Stimulated activated CD4-positive, alpha-beta T cell treated with anti-CD3 and anti-CD28 coated beads, Interleukin-1b, Interleukin-23, amount 100 ng/mL, for 24 hours (primary cell): ENCODE measurements around the gene ATXN2.

Source experiments
- DNase-seq, 4 experiments: peaks; one replicate each; pipeline ENCODE4 v3.0.0-alpha.2; 2020; ENCODE audit warnings: low read depth in 4 of 4, low spot score in 1 of 4

ATXN2 gene

DNA sequence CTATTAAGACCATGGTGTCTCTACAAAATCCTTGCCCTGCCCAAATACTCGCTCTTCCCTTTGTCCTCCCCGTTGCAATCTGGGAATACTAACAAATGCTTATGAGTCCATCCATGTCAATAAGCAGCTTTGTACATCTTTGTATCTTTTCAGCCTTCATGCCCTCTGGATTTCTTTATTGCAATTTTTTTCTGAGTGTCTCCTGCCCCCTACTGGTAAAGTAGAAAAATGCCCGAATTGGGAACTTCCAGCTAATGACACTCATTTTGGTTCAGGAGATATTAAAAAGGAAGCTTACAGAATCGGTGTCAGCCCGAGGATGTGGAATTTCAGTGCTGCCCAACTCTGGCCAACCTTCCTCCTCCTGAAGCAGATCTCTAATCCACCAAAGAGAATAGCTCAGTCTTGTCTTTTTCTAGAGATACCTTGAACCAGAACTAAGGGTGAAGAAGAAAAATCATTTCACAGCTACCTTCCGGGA is 147.4 kb downstream of the ATXN2 start:
- no peak for DNase-seq

DNA sequence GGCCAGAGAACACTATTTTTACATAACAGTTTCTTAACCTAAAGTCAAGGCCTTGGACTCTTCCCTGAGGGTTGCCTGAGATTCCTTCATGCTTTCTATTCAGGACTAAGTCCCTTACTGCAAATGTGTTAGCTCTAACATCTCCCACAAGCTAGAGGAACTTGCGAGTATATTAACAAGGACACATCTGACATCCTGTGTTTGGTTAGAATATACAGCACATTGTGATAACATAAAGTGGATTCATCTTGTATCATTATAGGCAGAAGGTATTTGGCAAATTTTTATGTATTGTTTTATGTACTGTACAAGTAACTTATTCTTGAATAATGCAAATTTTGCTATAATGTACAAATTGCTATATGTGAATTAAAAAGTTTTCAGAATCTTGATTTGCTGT is 147.9 kb downstream of the ATXN2 start:
- DNase-seq = no peak

DNA sequence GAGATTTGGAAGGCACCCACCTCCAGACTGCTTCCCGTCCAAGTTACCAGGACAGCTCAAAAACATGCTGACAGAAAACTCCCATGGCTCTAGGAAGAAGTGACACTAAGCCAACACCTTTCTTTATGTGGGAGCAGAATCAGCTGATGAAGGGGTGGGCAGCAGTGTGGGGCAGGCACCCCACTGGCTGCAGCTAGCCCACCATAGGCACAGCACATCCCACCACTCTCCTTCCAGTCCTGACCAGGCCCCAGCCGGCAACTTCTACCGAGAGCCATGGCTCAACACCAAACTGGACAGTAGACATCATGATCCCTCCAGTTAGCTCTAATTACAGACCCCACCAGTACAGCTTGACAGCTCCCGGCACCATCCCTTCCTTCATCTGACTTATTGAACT is 148.4 kb downstream of the ATXN2 start:
- no peak for DNase-seq

DNA sequence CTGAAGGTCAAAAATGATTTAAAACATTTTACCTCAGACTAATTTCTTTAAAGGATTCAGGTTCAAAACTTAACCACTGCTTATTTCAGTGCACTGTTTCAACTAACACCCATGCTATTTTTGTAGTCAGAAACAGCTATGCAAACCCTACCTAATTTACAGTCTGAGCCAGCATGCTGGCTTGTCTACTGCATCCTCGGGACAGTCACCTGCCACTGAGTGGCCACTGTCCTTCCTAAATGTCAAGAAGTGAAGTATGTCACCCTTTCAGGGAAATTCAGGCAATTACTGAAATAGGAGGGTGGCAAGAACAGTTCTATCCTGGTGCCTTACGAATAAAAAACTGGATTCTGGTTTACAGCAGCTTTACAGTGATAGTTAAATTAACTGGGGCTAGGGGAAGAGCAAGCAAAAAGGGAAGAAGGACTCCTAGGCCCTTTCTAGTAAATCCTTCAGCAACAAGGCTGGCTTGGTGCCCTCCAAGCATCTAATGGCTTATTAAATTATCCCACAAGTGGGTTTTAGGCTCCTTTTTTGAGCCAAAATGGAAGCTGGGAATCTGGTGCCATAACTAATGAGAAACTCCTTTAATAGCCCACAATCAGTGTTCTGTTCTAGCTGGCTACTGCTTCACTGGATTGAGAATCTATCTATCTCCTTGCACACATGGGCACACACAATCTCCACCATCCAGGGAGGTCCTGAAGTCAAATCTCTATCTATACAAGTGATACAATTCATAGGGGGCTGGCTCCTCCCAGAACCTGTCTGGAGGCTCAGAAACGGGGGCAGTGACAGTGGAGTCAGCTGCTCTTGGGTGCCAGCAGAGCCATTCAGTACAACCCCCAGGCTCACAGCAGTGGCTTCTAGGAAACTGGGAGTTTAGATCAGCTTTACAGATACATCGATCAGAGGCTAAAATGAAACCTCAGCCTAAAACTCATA is 150.0 kb downstream of the ATXN2 start:
- no peak for DNase-seq

DNA sequence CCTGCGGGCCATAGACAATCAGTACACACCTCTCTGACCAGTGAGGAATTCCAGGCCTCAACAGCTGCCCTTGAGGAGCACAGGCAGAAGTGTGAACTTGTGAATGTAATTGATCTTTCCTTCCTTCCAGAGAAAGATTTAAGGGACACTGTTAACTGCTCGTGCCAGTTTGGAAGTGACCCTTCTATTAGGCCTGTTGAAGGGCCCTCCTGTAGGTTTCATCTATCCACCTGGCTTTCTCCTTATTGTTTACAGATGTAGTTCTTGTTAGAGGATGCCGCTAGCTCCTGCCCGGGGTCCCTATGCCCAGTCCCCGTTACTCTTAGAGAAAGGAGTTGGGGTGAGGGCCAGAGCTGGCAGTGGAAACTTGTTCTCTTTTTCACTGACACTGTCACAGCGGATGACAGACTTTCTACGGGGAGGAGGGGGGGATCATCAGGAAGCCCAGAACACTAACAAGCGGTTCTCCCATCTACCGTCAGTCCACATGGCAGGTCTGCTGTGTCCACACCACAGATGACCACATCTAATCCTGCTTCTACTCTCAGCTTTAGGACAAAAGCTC is 150.8 kb downstream of the ATXN2 start:
- DNase-seq = no peak

DNA sequence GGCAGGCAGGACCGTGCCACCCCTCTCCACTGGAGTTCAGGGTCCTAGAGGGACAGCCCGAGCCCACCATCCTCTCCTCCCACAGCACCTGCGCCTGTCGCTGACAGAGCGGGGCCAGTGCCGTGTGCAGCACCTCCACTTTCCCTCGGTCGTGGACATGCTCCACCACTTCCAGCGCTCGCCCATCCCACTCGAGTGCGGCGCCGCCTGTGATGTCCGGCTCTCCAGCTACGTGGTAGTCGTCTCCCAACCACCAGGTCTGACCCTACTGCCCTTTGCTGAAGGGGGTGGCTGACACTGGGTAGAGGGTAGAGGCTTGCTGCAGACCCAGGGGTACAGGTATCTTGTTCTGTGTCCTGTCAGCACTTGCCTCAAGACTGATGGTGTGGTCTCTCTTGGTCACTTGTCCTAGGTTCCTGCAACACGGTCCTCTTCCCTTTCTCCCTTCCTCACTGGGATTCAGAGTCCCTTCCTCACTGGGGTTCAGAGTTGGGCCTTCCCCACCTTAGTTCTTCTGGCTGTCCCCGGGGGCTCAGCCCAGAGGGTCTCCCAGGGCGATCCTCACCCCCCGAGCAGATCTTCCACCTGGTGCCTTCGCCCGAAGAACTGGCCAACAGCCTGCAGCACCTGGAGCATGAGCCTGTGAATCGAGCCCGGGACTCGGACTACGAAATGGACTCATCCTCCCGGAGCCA is 151.4 kb downstream of the ATXN2 start:
- DNase-seq = no peak

DNA sequence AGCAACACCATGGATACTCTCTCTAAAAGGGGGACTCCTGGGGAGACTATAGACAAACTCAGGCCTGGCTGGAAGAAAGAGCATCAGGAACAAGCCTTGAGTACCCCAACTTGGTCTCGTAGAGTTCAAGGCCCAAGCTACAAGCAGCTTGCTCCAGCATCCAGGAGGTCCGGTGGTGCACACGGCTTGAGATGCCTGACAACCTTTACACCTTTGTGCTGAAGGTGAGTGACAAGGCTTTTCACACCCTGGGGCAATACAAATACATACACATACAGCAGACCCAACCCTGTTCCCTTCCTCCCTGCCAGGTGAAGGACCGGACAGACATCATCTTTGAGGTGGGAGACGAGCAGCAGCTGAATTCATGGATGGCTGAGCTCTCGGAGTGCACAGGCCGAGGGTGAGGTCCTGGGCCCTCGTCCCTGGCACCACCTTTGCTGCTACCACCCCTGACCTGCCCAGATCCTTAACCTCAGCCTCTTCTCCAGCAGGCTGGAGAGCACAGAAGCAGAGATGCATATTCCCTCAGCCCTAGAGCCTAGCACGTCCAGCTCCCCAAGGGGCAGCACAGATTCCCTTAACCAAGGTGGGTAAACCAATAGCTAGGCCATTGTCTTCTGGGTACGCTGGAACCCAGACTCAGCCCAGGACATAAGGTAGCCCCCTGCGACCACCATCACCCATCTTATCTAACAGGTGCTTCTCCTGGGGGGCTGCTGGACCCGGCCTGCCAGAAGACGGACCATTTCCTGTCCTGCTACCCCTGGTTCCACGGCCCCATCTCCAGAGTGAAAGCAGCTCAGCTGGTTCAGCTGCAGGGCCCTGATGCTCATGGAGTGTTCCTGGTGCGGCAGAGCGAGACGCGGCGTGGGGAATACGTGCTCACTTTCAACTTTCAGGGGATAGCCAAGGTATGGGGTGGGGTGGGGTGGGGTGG is 152.2 kb downstream of the ATXN2 start:
- no peak for DNase-seq

DNA sequence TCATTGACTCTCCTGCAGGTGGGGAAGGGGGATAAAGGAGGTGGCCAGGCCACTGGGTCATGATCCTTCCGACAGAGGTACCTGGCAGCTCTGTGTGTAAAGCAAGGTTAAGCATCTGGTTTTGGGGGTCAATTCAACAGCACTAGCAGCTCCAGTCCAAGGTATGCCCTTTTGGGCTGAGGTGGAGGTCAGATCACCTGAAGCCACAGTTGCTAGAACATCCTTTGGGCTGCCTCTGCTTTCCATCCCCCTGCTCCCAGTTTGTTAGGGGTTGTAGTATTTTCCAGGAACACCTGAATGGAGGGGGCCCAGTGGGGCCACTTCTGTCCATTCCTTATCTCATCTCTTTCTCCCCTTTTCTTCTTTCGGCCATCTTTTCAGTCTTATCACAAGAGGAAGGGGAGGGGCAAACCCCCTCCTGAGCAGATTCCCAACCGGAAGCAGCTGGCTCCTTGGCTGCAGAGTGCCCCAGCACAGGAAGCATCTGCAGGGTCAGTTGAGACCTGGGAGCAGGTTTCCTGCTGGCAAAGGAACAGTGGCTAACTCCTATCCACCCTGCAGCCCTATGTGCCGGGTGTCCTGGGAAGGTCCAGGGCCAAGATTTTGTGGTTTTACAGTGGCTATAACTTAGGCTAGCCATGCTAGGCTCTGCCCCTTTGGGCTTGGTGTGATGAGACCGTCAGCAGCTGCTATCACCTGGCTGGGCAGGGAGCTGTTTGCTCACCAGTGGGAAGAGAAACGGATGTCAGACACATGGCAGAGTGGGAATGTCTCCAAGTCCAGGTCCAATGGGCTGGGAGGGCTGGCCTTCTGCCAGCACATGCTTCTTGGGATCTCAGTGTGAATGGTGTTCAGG is 153.2 kb downstream of the ATXN2 start:
- DNase-seq = no peak

DNA sequence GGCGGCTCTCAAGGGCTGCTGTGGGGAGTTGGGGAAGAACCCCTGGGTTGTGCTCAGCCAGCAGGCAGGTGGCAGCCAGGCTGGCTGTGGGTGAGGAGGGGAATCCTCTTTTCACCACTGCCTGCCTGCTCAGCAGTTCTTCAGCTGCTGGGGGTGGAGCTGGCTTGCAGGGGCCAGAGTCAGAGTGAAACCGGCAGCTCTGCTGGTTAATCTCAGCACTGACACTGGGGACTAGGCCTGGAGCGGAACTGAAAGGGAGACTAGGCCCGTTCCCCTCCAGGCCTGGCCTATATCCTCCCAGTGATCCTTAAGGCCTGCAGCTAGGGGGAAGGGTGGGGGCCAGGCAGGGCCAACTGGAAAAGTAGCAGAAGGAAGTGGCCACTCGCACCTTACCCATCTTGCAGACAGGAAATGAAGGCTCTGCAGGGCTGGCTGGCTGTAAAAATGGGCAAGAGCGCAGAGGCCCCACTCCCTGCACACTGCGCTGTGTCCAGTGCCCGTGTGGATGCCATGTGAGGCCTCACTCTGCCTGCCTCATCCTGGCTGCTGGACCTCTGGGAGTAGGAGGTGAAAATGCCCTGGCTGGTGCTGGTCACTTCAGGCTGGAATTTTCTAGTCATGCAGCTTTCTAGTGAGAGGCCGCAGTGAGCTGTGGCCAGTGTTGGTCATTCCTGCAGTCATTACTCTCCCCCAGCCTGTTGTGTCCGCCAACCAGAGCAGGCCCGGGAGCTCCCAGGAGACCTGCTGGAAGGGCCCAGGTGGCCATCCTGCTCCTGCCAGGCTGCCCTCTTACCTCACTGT is 154.0 kb downstream of the ATXN2 start:
- DNase-seq = peak; percentile 51 to 82 (median 68)

DNA sequence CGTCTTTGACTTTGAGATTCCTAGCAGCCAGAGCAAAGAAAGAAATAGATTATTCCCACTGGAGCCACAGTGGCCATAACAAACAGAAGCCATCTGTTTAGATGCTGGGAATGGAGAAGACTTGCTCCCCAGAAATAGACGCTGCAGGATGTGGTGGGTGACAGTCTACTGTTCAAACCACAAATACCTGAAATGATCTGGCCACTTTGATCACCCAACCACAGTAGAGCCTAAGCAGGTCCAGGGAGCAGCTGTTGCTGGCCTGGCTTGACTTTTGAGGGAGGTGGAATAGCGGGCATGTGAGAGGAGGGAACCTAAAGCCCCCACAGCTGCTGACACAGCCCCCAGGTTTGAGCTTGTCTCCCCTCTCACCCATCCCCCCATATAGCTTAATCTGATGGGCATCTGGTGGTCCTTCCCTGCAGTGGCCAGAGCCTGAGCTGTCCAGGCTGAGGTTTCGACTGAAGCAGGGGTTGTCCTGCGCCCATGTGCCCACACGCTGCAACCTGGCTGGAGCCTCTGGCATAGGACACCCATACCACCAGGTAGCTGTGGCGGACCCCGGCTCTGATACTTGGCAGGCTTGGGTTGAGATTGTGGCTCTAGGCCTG is 154.7 kb downstream of the ATXN2 start:
- no peak for DNase-seq

DNA sequence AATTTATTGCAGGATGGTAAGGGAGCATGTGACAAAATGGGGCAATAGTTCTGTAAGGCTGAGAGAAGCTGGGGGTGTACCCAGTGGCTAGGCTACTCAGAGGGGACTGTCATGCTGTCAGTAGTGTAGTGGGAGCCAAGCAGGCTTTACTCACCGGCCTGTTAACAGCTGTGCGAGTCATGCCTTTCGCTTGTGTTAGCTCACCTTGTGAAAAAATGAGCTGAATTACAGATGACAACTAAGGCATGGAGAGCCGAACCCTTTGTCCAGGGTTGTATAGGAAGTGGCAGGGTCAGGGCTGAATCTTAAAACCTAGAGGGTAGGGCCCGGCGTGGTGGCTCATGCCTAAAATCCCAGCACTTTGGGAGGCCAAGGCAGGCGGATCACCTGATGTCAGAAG is 155.5 kb downstream of the ATXN2 start:
- DNase-seq = no peak

DNA sequence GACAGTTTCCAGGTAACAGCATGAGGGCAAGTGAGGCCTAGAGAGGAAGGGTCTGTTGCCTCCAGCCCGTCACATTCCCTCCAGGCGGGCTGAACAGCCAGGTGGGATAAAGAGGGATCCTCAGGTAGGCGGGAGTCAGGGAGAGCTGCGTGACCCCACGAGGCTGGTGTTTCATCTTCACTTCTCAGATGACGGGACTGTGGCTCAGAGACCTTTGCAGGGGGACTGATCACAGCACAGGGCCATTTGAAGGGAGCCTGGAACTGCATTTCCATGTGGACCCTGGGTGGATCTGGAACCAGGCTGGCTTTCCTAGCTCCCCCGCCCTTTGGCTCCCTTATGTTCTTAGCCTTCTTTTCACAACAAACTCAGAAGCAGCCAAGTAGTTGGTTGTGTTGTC is 156.0 kb downstream of the ATXN2 start:
- DNase-seq = no peak

DNA sequence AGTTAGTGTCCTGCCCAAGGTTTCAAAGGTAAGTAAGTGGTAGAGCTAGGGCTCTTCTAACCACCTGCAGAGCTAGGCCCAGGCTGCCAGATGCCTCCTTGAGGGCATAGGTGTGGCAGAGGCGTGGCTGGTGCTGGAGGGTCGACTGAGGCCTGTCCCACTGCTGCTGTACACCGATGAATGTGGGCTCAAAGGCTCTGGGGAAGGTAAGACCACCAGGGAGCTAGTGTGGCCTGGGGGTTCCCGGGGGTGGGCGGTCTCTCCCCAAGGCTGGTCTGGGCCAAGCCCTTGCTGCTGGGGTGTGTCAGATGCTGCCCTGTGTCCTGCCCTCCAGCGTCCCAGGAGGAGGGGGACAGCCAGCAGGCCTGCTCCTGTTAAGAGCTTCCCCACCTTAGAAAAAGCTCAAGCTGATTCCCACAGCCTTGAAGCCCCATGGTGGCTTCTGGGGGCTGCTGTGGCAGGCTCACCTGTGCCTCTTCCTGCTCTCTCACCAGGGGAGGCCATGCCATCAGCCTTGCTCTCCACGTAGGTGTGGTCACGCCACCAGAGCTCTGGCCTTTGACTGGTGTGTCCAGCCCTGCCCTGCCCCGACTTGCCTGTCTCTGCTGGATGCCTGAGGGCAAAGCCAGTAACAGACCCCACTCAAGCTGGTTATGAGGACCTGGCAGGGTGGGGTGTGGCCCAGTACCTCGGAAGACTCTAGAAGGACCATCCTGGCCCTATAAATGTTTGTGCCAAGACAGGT is 156.6 kb downstream of the ATXN2 start:
- DNase-seq = no peak

DNA sequence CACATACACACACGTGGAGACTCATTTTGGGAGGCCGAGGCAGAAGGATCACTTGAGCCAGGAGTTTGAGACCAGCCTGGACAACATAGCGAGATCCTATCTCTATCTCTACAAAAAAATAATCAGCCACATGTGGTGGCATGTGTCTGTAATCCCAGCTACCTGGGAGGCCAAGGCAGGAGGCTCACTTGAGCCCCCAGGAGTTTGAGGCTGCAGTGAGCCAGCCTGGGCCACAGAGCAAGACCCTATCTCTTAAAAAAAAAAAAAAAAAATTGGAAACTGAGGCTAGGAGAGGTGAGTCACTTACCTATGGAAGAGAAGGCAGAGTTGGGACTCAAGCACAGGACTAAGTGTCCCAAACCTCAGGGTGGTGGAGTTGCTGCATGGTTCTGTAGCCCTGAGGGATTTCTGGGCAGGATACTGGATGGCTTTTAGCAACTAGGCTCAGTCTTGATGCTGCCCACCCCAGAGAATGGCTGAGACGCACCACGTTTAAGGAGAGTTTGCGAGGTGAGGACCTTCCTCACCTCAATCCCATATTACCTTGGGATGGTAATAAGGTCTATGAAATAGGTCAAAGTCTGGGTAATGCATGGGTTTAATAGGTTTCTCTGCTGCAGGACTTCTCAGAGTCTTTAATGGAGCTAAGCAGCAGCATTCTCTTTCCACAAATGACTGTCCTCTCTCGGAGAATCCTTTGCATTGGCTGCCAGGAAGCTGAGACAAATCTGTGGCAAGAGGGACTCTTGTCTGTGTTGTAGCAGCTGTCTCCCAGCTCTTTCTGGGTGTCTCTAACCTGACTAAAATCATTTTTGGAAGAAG is 157.8 kb downstream of the ATXN2 start:
- DNase-seq = no peak

DNA sequence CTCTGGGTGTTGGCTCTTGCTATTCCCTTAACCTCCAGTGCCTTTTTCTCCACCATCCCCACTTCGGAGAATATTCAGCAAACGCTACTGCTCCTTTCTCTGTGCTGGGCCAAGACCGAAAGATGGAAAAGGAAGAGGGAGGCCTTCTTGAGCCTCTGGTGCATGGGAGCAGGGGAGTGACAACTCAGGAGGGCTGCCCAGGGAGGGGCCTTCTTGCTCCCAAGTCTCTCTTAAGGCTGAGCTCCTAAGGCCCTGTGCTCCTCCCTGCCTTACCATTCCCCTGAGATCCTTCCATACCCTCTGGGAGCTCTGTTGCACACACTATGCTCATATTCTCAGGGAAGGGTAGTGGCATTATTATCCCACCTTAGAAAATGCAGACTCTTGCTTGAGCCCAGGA is 158.5 kb downstream of the ATXN2 start:
- DNase-seq = no peak

DNA sequence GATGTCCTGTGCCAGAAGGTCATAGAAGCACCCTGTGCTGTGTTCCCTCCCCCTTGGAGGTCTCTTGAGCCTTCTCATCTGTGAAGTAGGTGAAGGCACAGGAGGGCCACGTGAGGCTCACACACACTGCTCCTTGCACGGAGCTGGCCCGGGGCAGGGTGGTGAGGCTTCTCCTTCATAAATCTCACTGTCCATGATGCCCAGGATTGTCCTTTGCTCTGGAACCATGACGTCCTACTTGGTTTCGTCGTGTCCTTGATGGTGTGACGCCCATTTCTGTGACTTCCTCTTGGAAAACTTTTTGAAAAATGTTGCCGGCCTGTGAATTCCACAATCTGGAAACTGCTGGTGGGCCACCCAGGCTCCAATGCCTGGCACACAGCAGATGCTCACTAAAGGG is 159.0 kb downstream of the ATXN2 start:
- no peak for DNase-seq

DNA sequence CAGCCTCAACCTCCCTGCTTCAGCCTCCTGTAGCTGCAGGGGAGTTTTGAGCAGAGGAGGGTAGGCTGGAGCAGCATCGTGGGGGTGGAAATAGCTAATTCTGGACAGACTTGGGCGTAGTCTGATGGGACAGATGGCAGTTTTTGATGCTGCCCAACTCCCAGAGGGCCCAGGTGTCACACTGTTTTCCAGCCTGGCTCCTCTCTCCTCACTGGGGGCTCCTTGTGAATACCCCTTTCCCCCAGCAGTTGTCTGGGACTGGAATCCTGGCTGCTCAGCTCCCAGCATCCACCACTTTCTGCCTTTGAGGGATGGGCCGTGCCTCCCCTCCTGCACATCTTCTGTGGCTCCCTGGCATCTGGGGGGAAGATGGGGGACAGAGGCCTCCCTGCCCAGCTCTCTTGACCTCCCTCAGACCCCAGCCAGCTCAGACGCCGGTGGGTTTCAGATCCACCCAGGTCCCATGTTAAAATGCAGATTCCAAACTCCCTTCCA is 159.4 kb downstream of the ATXN2 start:
- no peak for DNase-seq
